Stimulated activated naive CD8-positive, alpha-beta T cell treated with anti-CD3 and anti-CD28 coated beads, Interleukin-15, Interleukin-2, amounts not matched to agents 100 U/mL and 50 U/mL, for 24 hours (primary cell): Measurements from ENCODE around the gene PRKCB.
"Not testable (repeated sequence)": the region's sequence is repeated elsewhere in the genome, so short reads cannot be mapped to it uniquely, and the experiment has no call there.

ENCODE experiments used
- ATAC-seq: fragments of 150-1000 bp; cut with Tn5 transposase; one replicate; pipeline ENCODE4 v1.10.0; 2021
- DNase-seq: peaks from one replicate; pipeline ENCODE4 v3.0.0; 2021

The PRKCB gene

GRCh38 chr16:23902748-23903414 lies 67.1 kb downstream of the PRKCB start:
- no peak for DNase-seq
- ATAC-seq = no peak

GRCh38 chr16:23905027-23905426 lies 69.2 kb downstream of the PRKCB start:
- ATAC-seq = no peak

GRCh38 chr16:23907457-23907902 lies 71.7 kb downstream of the PRKCB start:
- ATAC-seq = no peak
- no peak for DNase-seq

More at GRCh38 chr16:23905027-23905426, 69.2 kb downstream of the PRKCB start:
- DNase-seq = no peak

- ATAC-seq (no peak), DNase-seq (no peak)
These were observed 72.1 kb downstream of the PRKCB start for GRCh38 chr16:23907903-23908302.

- ATAC-seq (no peak), DNase-seq (no peak)
These were observed 73.0 kb downstream of the PRKCB start for GRCh38 chr16:23908790-23909189.

- no peak for DNase-seq
- no peak for ATAC-seq
These were observed 74.1 kb downstream of the PRKCB start for GRCh38 chr16:23909792-23910418.

- DNase-seq = no peak
- ATAC-seq = no peak
These were observed 79.3 kb downstream of the PRKCB start for GRCh38 chr16:23914946-23915530.

- not testable (repeated sequence) for DNase-seq, ATAC-seq
These were observed 80.8 kb downstream of the PRKCB start for GRCh38 chr16:23916552-23916951.

- DNase-seq = no peak
- ATAC-seq = peak; percentile 38
These were observed 81.8 kb downstream of the PRKCB start for GRCh38 chr16:23917621-23918020.

GRCh38 chr16:23920446-23920845 lies 84.7 kb downstream of the PRKCB start:
- ATAC-seq (no peak), DNase-seq (no peak)

- ATAC-seq (peak; percentile 42), DNase-seq (peak; percentile 22)
These were observed 85.1 kb downstream of the PRKCB start for GRCh38 chr16:23920899-23921298.

GRCh38 chr16:23922406-23922805 lies 86.6 kb downstream of the PRKCB start:
- DNase-seq (no peak), ATAC-seq (peak; percentile 47)

- no peak for DNase-seq
These were observed 88.3 kb downstream of the PRKCB start for GRCh38 chr16:23924128-23924527.

GRCh38 chr16:23927796-23928195 lies 92.0 kb downstream of the PRKCB start:
- no peak for ATAC-seq
- no peak for DNase-seq

More at GRCh38 chr16:23924128-23924527, 88.3 kb downstream of the PRKCB start:
- peak; percentile 56 for ATAC-seq

- no peak for DNase-seq
These were observed 93.5 kb downstream of the PRKCB start for GRCh38 chr16:23929237-23929636.

GRCh38 chr16:23929856-23930255 lies 94.1 kb downstream of the PRKCB start:
- ATAC-seq (no peak), DNase-seq (no peak)

More at GRCh38 chr16:23929237-23929636, 93.5 kb downstream of the PRKCB start:
- no peak for ATAC-seq

- ATAC-seq (no peak), DNase-seq (no peak)
These were observed 95.0 kb downstream of the PRKCB start for GRCh38 chr16:23930791-23931190.

GRCh38 chr16:23931199-23931598 lies 95.4 kb downstream of the PRKCB start:
- ATAC-seq (no peak), DNase-seq (no peak)

- ATAC-seq, DNase-seq: not testable (repeated sequence)
These were observed 97.9 kb downstream of the PRKCB start for GRCh38 chr16:23933650-23934049.

GRCh38 chr16:23934610-23935236 lies 98.9 kb downstream of the PRKCB start:
- ATAC-seq (no peak), DNase-seq (no peak)

- DNase-seq = no peak
These were observed 104.3 kb downstream of the PRKCB start for GRCh38 chr16:23940111-23940510.

GRCh38 chr16:23941025-23941424 lies 105.2 kb downstream of the PRKCB start:
- DNase-seq (no peak), ATAC-seq (no peak)

More at GRCh38 chr16:23940111-23940510, 104.3 kb downstream of the PRKCB start:
- no peak for ATAC-seq
